Muscle of arm (tissue), 12 donors: ENCODE measurements around the gene ASMTL. TPM values are rescaled to one million over a fixed set of nuclear protein-coding genes. Genes with fewer than 3 reads are reported as not detected.
"Not testable (repeated sequence)": the region's sequence is repeated elsewhere in the genome, so short reads cannot be mapped to it uniquely, and the experiment has no call there.

Experiments
- DNase-seq: peaks from one replicate; pipeline ENCODE4 v3.0.0-alpha.2; 2013
- polyA plus RNA-seq, 12 donors: library from polyadenylated mRNA; unstranded; fragments of 120-200 nt; gene quantifications; one replicate each; pipeline ENCODE4 v1.2.1, GENCODE V29; 2013; ENCODE audit not compliant: insufficient read length in 12 of 12

ASMTL gene
- polyA plus RNA-seq, 12 donors, result 15.5 to 27.7 (median 20.0) TPM; not detected in 1

DNA sequence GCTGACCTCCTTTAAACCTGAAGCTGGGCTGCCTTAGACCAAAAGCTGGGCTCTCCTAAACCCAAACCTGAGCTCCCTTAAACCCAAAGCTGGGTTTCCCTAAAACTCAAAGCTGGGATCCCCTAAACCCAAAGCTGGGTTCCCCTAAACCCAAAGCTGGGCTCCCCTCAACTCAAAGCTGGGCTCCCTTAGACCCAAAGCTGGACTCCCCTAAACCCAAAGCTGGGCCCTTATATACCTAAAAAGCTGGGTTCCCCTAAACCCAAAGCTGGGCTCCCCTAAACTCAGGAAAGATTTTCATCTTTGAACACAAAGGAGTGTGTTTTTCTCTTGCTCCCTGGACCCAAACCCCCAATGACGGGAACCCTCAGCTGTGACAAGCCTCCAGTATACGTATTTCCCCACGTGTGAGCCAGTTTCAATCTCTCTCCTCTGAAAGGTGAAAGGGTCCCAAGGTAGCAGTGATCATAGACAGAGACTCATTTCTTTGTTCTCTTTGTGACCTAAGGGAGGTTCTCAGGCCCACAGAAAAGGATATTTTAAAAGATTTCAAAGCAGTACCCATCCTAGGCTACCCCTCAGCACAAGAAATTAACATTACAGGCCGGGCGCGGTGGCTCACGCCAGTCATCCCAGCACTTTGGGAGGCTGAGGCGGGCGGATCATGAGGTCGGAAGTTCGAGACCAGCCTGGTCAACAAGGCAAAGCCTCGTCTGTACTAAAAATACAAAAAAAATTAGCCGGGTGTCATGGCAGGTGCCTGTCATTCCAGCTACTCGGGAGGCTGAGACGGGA lies 31.3 kb upstream of the ASMTL start:
- DNase-seq, result no peak

GRCh38 chrX:1482530-1482928 lies 29.8 kb upstream of the ASMTL start:
- not testable (repeated sequence) for DNase-seq

DNA sequence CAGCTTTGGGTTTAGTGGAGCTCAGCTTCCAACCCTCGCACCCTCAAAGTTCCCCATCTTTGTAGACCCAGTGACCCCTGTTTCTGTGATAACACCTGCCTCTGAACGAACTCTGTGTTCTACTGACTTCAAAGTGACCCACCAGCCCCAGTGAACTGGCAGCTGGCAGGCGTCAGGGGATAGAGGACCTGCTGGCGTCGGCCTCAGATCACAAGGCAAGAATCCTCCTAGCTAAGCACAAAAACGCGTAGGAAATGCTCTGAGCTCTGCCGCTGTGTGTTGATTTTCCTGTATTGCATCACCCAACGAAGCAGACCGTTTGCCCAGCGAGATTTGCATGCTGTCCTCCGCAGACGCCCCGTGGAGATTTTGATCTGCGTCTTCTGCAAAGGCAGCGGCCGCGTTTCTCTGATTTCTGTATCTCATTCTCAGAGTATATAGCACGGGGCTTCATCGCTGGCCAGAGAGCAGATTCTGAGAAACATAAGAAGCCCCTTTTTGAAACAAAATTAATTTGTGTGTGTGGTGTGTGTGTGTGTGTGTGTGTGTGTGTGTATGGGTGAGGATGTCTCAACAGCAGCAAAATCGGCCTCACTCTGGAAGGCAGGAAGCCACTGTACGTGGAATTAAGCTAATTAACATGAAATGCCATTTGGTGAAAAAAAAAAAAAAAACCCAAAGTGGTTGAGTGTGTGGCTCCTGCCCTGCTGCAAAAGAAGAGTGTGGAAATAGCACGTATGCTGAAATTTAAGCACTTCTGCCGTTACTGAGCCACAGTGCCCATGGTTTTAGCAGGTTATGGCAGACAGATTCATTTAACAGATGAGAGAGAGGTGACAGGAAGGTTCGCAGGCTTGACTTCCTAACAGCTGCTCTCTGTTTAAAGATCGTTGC lies 29.2 kb upstream of the ASMTL start:
- peak; percentile 47 for DNase-seq

DNA sequence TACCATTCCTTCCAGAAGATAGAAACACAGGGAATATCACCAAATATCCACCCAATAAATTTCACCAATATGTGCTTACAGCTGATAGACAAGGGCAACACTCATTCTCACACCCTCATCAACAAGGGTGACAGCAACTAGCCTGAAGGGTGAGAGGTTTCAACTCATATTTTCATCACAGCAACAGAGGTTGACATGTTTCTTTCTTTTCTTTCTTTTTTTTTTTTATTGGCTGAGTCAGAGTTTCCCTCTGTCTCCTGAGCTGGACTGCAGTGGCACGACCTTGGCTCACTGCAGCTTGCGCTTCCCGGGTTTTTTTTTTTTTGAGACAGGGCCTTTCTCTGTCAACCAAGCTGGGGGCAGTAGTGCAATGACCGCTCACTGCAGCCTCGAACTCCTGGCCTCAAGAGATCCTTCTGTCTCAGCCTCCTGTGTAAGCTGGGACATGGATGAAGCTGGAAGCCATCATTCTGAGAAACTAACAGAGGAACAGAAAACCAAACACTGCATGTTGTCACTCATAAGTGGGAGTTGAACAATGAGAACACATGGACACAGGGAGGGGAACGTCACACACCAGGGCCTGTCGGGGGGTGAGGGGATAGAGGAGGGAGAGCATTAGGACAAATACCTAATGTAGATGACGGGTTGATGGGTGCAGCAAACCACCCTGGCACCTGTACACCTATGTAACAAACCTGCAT lies 27.5 kb upstream of the ASMTL start:
- no peak for DNase-seq

- DNase-seq, result no peak
Measured at GRCh38 chrX:1477801-1478458, 25.2 kb upstream of the ASMTL start.

DNA sequence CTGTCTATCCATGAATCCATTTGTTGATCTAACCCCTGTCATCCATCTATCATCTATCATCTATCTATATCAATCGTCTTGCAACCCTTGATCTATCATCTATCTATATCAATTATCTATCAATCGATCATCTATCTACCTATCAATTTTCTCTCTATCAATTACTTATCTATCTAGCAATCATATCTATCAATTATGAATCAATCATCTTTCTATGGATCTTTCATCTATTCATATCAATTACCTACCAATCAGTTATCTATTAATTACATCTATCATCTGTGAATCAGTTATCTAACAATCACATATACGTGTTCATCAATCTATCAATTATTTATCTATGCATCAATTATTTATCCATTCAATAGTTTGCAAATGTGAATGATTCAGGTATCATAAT lies 24.5 kb upstream of the ASMTL start:
- DNase-seq, result no peak

- DNase-seq, result no peak
Measured at GRCh38 chrX:1476682-1477081, 24.0 kb upstream of the ASMTL start.

DNA sequence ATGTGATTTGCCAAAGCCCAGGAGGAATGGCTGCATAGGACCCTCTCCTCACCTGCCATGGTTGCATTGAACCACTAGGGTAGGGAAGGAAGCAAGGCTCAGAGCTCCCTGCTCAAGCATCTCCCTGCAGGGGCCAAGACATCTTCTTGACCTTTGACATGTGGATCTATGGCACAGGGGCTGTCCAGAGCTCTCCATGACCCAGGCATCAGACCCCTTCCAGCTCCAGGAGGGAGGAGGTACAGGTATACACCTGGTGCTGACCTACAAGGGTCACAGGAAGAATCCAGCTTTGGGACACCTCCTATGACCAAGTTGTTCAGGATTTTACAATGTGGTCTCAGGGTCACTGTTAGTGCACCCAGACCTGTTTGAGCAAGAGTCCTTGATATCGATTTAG lies 23.2 kb upstream of the ASMTL start:
- no peak for DNase-seq

- DNase-seq, result no peak
Measured at GRCh38 chrX:1475481-1475880, 22.8 kb upstream of the ASMTL start.

DNA sequence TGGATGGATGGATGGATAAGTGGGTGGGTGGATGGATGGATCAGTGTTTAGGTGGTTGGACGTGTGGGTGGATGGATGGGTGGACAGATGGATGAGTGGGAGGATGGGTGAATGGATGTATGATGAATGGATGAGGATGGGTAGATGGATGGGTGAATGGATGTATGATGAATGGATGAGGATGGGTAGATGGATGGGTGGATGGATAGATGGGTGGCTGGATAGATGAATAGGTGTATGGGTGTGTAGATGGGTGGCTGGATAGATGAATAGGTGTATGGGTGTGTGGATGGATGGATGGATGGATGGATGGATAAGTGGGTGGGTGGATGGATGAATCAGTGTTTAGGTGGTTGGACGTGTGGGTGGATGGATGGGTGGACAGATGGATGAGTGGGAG lies 21.9 kb upstream of the ASMTL start:
- DNase-seq, result not testable (repeated sequence)

DNA sequence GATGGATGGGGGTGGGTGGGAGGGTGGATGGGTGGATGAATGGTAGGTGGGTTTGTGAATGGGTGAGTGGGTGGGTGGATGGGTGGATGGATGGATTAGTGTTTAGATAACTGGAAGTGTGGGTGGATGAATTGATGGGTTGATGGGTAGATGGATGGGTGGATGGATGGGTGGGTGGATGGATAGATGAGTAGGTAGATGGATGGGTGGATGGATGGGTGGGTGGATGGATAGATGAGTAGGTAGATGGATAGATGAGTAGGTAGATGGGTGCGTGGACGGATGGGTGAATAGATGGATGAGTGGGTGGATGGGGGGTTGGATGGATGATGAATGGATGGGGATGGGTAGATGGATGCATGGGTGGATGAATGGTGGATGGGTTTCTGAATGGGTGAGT lies 20.3 kb upstream of the ASMTL start:
- no peak for DNase-seq

DNA sequence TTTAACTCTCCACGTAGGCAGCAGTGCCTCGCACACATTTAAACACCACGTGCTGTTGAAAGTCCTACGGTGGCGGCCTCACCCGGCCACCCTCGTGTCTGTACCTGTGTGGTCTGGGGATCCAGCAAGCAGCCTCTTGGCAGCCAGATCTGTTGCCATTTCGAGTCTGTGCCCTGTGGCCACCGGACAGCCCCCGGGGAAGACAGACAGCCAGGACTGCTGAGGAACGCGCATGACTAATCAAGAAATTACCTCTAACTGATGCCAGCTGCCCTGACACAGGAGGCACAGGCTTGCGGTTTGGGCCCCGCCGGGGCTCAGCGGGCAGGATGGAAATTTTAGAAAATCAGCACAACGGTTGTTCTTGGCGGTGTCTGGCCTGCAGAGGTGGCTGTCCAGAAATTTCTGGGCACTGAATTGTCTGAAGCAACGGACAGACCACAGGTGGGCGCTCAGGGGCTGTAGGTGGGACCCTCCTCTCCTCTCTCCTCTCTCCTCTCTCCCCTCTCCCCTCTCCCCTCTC lies 15.6 kb upstream of the ASMTL start:
- DNase-seq, result no peak

GRCh38 chrX:1466971-1467561 lies 14.4 kb upstream of the ASMTL start:
- DNase-seq, result no peak

GRCh38 chrX:1466232-1466661 lies 13.5 kb upstream of the ASMTL start:
- no peak for DNase-seq

GRCh38 chrX:1465286-1466231 lies 12.8 kb upstream of the ASMTL start:
- no peak for DNase-seq

DNA sequence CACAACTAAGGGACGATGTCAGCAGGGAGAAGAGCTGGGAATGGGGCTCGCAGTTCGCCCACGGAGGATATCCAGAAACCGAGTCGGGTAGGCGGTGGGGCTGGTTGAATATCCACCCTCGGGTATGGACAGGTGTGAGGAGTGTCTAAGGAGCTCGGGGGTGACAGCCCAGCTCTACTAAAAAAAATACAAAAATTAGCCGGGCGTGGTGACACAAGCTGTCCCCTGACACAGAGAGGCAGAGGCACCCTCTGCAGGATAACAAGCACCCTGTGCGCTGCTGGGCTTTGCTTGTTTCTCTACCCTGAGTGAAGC lies 12.2 kb upstream of the ASMTL start:
- no peak for DNase-seq

DNA sequence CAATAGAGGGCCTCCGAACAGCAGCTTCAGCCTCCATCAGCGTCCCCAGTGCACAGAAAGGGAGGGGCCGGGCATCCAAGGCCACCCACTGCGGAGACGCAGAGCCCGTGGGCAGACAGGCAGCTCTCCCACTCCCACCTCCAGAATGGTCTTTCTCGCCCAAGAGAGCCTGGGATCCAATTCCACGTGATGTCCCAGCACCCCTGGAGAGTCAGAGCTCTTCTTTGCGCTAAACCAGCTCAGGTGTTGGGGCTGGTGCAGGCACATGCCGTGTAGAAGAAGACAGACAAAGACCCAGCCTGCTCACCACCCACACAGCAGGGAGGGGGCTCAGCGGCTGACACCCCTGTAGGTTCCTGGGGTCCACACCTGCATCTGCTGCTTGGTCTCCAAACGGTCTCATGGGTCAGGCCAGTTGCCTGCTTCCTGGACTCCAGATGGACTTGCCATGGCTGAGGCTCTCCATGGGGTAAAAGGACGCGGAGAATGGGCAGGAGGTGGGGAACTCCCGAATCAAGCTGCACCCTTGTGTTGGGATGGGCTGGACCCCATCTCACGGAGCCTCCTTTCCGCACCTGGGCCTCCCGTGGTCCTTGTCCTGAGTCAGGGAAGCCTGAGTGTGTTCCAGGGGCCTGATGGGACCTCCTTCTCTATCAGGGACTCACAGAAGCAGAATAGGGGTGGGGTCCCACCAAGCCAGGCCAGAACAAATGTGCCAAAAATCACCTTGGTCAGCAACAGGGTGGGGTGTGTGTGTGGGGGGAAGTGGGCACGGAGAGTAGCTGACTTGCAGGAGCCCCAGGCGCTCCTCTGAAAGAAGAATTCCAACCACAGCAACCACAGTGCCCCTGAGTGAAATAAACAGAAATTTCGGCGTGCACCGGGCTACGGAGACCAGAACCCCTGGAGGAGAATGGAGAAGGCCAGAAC lies 11.6 kb upstream of the ASMTL start:
- DNase-seq, result no peak

GRCh38 chrX:1463581-1463980 lies 10.9 kb upstream of the ASMTL start:
- DNase-seq, result no peak
